Thyroid gland (tissue), 4 donors: ENCODE data around the gene GLG1. TPM values are rescaled to one million over a fixed set of nuclear protein-coding genes. Genes with fewer than 3 reads are reported as not detected.

Experiments used
- DNase-seq, 2 donors: peaks; one replicate each; pipeline ENCODE4 v3.0.0-alpha.2; 2019
- H3K27ac ChIP-seq, 3 donors: fragments of 200-600 bp; sonication (generic); 1 replicate in 2 of 3; 2 replicates in 1 of 3; pipeline ENCODE4 v1.5.1; 2016 to 2019; ENCODE audit warnings: mild to moderate bottlenecking in 1 of 3, moderate library complexity in 1 of 3
- H3K27me3 ChIP-seq: fragments of 200-600 bp; sonication (generic); one replicate; pipeline ENCODE4 v1.5.1; 2019
- H3K36me3 ChIP-seq, 2 donors: fragments of 200-600 bp; sonication (generic); one replicate each; pipeline ENCODE4 v1.5.1; 2016 to 2019
- H3K4me1 ChIP-seq, 2 donors: fragments of 200-600 bp; sonication (generic); one replicate each; pipeline ENCODE4 v1.5.1; 2017 to 2019
- H3K4me3 ChIP-seq, 3 donors: fragments of 200-600 bp; sonication (generic); replicated peaks in 1 of 3; 1 replicate in 2 of 3; 2 replicates in 1 of 3; pipeline ENCODE4 v1.5.1; 2016; ENCODE audit warnings: mild to moderate bottlenecking in 1 of 3
- H3K9me3 ChIP-seq: fragments of 200-600 bp; sonication (generic); one replicate; pipeline ENCODE4 v1.5.1; 2017
- POLR2A ChIP-seq, 2 donors: fragments of 450-650 bp; IDR thresholded peaks; one replicate each; pipeline ENCODE4 v1.6.1; 2017; ENCODE audit warnings: antibody characterized with exemption in 2 of 2, mild to moderate bottlenecking in 2 of 2, moderate library complexity in 1 of 2
- WGBS, 2 donors: methylation state at CpG; one replicate each; pipeline ENCODE4 v1.1.5; 2017; 5-methylcytosine and 5-hydroxymethylcytosine counted together
- intact Hi-C: fragments of 100-400 bp; cut with DNase I; formaldehyde crosslinking; loops from one replicate; pipeline ENCODE4 v1.15.1; 2023
- total RNA-seq, 4 donors: library from RNA; depleted of rRNA; stranded (reverse); fragments of >200 nt; gene quantifications; one replicate each; pipeline ENCODE4 v1.2.3, GENCODE V29; 2016
- TF ChIP-seq, protein P1 (sequence below), 6 experiments: fragments of 200-600 bp in 3 of 6; fragments of 450-650 bp in 3 of 6; sonication (generic) in 3 of 6; IDR thresholded peaks; one replicate each; pipeline ENCODE4 v1.5.1; 2016 to 2019; ENCODE audit warnings: antibody characterized with exemption in 6 of 6, mild to moderate bottlenecking in 2 of 6, inconsistent platforms in 1 of 6, moderate library complexity in 1 of 6

The GLG1 gene
- total RNA-seq, 4 donors from 2014 or later: 127 to 182 (median 151) TPM

DNA sequence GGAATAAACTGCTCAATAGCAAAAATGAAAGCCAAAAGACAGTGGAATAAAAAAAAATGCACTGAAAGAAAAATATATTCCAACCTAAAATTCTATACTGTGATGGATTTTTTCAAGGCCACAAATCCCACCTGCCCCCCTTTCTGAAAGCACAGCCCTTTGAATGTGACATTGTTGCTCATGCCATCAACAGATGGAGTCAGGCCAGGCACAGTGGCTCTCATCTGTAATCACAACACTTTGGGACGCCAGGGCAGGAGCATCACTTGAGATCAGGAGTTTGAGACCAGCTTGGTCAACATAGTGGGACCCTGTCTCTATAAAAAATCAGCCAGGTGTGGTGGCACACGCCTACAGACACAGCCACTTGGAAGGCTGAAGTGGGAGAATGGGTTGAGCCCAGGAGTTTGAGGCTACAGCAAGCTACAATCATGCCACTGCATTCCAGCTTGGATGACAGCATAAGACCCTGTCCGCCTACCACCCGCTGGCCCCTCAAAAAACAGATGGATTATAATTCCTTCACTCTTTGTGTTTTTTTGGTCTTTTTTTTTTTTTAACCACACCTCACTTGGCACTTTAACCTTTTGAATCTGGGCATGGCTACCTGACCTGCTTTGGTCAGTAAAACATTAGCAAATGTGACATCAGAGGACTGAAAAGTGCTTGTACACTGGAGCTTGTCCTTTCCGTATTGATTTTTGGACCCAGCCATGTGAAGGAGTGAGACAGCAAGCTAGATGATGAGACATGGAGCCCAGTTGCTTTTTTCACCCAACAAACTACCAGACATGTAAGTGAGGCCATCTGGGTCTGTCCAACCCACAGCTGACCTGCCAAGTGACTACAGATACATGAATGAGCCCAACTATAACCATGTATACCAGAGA is 36.3 kb downstream of the GLG1 start:
- H3K4me1 ChIP-seq: peaks cover 3 to 24% of the 10 kb centered on the region in 2 donors
- H3K27ac ChIP-seq: peak overlapping the region in 1 of 3 donors; percentile 13
- H3K36me3 ChIP-seq: no peaks in the 10 kb centered on the region
- TF ChIP-seq, protein P1, sequence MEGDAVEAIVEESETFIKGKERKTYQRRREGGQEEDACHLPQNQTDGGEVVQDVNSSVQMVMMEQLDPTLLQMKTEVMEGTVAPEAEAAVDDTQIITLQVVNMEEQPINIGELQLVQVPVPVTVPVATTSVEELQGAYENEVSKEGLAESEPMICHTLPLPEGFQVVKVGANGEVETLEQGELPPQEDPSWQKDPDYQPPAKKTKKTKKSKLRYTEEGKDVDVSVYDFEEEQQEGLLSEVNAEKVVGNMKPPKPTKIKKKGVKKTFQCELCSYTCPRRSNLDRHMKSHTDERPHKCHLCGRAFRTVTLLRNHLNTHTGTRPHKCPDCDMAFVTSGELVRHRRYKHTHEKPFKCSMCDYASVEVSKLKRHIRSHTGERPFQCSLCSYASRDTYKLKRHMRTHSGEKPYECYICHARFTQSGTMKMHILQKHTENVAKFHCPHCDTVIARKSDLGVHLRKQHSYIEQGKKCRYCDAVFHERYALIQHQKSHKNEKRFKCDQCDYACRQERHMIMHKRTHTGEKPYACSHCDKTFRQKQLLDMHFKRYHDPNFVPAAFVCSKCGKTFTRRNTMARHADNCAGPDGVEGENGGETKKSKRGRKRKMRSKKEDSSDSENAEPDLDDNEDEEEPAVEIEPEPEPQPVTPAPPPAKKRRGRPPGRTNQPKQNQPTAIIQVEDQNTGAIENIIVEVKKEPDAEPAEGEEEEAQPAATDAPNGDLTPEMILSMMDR (IDR thresholded peaks at IDR 0.05): no peak
- TF ChIP-seq POLR2A (IDR thresholded peaks at IDR 0.05): no peak
- intact Hi-C loops: no loop called here
- H3K27me3 ChIP-seq: no peaks in the 10 kb centered on the region
- no peaks in the 10 kb centered on the region for H3K9me3 ChIP-seq
- WGBS, 2 donors: 57 to 58% methylated on average over 5 of the region's 5 CpGs
- DNase-seq: peak; percentile 36 to 40
- H3K4me3 ChIP-seq: no peak overlapping the region

DNA sequence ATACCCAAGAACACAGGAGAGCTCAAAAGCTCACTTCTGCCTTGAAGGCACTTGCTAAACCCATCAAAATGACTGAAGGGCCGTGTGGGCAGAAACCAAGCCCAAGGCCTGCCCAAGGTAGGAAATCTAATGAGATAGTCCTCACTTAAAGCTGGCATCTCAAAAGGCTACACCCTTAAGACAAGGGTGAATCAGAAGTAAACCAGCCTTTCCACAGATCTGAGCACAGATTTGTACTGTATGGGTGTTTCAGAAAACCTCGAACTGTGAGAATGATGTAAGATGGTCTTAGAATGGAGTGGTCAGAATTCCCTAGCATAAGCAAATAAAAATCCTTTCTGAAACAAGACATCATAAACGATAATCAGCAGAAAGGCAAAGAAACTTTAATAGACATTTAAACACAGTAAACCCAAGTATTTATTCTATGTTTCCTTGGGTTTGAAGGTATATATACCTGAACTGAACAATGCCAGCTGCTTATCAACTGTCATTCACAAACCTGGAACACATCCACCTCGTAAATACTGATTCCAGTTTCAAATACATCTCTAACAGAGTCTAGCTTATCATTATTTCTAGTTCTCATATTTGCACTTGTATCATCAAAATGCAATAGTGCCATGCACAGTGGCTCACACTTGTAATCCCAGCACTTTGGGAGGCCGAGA is 37.8 kb downstream of the GLG1 start:
- H3K4me3 ChIP-seq: no peak overlapping the region
- no peak overlapping the region for H3K27ac ChIP-seq
- H3K27me3 ChIP-seq: no peaks in the 10 kb centered on the region
- TF ChIP-seq POLR2A (IDR thresholded peaks at IDR 0.05): no peak
- TF ChIP-seq, protein P1 (IDR thresholded peaks at IDR 0.05): no peak
- 93% methylated on average over 5 of the region's 5 CpGs for WGBS, 2 donors
- H3K9me3 ChIP-seq: no peaks in the 10 kb centered on the region
- intact Hi-C loops: no loop called here
- peaks cover 0 to 35% of the 10 kb centered on the region in 2 donors for H3K4me1 ChIP-seq
- DNase-seq: no peak
- H3K36me3 ChIP-seq: no peaks in the 10 kb centered on the region

DNA sequence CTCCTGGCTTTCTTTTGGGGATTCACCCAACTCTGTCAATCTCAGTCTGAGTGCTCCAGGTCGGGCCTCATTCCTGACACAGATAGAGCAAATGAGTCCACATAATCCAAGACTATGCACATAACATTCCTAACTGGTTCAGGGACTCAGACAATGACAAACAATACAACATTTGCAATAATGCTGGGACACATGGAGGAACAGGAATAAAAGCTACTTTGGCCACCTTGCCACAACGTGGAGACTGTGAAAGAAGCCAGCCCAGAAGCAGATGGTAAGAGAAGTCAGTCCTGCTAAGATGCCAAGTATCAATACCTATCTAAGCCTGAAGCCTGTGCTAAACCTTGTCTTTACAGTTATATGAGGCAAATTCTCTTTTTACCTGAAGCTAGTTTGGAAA is 39.0 kb downstream of the GLG1 start:
- Histone ChIP-seq H3K4me3 (no peak overlapping the region), H3K4me1 (peaks cover 0 to 39% of the 10 kb centered on the region in 2 donors)
- intact Hi-C loops: no loop called here

DNA sequence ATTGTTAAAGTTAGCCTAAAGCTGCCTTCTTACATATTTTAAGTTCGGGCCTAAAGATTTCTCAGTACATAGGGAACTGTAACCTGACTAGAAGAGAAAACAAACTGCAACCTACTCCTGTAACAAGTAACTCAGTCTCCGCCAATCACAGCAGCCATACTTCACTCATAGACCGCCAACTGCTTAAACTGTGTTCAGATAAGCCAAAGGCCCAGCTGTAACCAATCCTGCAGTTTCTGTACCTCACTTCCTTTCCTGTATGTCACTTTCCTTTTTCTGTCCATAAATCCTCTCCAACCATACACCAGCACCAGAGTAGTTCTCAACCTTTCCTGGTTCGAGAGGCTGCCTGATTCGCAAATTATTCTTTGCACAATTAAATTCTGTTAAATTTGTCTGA is 41.5 kb downstream of the GLG1 start:
- 96% methylated on average over 5 of the region's 5 CpGs for WGBS, 2 donors
- Histone ChIP-seq H3K27ac (no peak overlapping the region), H3K36me3 (no peaks in the 10 kb centered on the region), H3K9me3 (no peaks in the 10 kb centered on the region), H3K4me1 (peaks cover 4 to 34% of the 10 kb centered on the region in 2 donors), H3K27me3 (no peaks in the 10 kb centered on the region), H3K4me3 (no peak overlapping the region)
- TF ChIP-seq, protein P1 (IDR thresholded peaks at IDR 0.05): no peak
- no peak for TF ChIP-seq POLR2A (IDR thresholded peaks at IDR 0.05)
- DNase-seq: no peak
- intact Hi-C loops: no loop called here

More for the DNA sequence above, 39.0 kb downstream of the GLG1 start:
- no peak for DNase-seq
- no peak for TF ChIP-seq POLR2A (IDR thresholded peaks at IDR 0.05)
- TF ChIP-seq, protein P1 (IDR thresholded peaks at IDR 0.05): no peak
- no peaks in the 10 kb centered on the region for H3K9me3 ChIP-seq
- H3K27ac ChIP-seq: no peak overlapping the region
- 92 to 94% methylated on average over 2 of the region's 2 CpGs for WGBS, 2 donors
- no peaks in the 10 kb centered on the region for H3K36me3 ChIP-seq
- no peaks in the 10 kb centered on the region for H3K27me3 ChIP-seq
